Sigmoid colon (tissue), 7 donors: ENCODE results near the gene PFDN5. TPM values are rescaled to one million over a fixed set of nuclear protein-coding genes. Genes with fewer than 3 reads are reported as not detected.

Experiments used
- DNase-seq: peaks from one replicate; pipeline ENCODE4 v3.0.0-alpha.2; 2019
- H3K27ac ChIP-seq, 4 donors: fragments of 200-600 bp; sonication (generic); one replicate each; pipeline ENCODE4 v1.5.1; 2016 to 2019; ENCODE audit warnings: mild to moderate bottlenecking in 1 of 4
- H3K27me3 ChIP-seq, 3 donors: fragments of 200-600 bp; sonication (generic); one replicate each; pipeline ENCODE4 v1.5.1; 2019; ENCODE audit warnings: mild to moderate bottlenecking in 1 of 3
- H3K36me3 ChIP-seq, 4 donors: fragments of 200-600 bp; sonication (generic); one replicate each; pipeline ENCODE4 v1.5.1; 2016 to 2019
- H3K4me1 ChIP-seq, 4 donors: fragments of 200-600 bp; sonication (generic); one replicate each; pipeline ENCODE4 v1.5.1; 2017 to 2019
- H3K4me3 ChIP-seq, 4 donors: fragments of 200-600 bp; sonication (generic); one replicate each; pipeline ENCODE4 v1.5.1; 2017 to 2019; ENCODE audit warnings: mild to moderate bottlenecking in 2 of 4, moderate library complexity in 1 of 4
- H3K9me3 ChIP-seq, 4 donors: fragments of 200-600 bp in 3 of 4; sonication (generic) in 3 of 4; one replicate each; pipeline versions ENCODE4 v1.5.1 to v1.6.1; 2013 to 2019
- EP300 ChIP-seq, 4 donors: sonication (generic); formaldehyde crosslinking; IDR thresholded peaks; one replicate each; pipeline ENCODE4 v1.6.1; 2017; ENCODE audit warnings: antibody characterized with exemption in 4 of 4
- POLR2A ChIP-seq, 2 donors: fragments of 450-650 bp; IDR thresholded peaks; one replicate each; pipeline ENCODE4 v1.6.1; 2016; ENCODE audit warnings: antibody characterized with exemption in 2 of 2, mild to moderate bottlenecking in 2 of 2, moderate library complexity in 2 of 2
- POLR2AphosphoS5 ChIP-seq, 4 donors: sonication (generic); formaldehyde crosslinking; IDR thresholded peaks; one replicate each; pipeline ENCODE4 v1.6.1; 2017; ENCODE audit warnings: antibody characterized with exemption in 4 of 4
- WGBS, 2 donors: extraction: QIAGEN DNeasy Blood & Tissue Kit; methylation state at CpG; one replicate each; pipeline ENCODE4 v1.1.7; 2013; 5-methylcytosine and 5-hydroxymethylcytosine counted together
- intact Hi-C: fragments of 100-400 bp; cut with DNase I; formaldehyde crosslinking; loops from one replicate; pipeline ENCODE4 v1.15.1; 2023
- polyA plus RNA-seq, 3 donors: library from polyadenylated mRNA; stranded (reverse); fragments of 200-250 nt; gene quantifications; one replicate each; pipeline ENCODE4 v1.2.3, GENCODE V29; 2013
- total RNA-seq, 4 donors: library from RNA; depleted of rRNA; stranded (reverse); fragments of >200 nt; gene quantifications; one replicate each; pipeline ENCODE4 v1.1.0, GENCODE V29; 2016
- TF ChIP-seq, protein P1 (sequence below), 4 experiments: fragments of 450-650 bp in 3 of 4; fragments of 200-600 bp in 1 of 4; IDR thresholded peaks; one replicate each; pipeline ENCODE4 v1.5.1; 2016 to 2019; ENCODE audit warnings: antibody characterized with exemption in 4 of 4, mild to moderate bottlenecking in 3 of 4, moderate library complexity in 2 of 4
- donor health status: healthy with polysubstance abuse.
- donor health status: Bipolar disorder and iron deficiency.
- donor health status: healthy.

Gene PFDN5
- total and polyA plus RNA-seq, 7 donors: 757 to 1,604 (median 819) TPM

DNA sequence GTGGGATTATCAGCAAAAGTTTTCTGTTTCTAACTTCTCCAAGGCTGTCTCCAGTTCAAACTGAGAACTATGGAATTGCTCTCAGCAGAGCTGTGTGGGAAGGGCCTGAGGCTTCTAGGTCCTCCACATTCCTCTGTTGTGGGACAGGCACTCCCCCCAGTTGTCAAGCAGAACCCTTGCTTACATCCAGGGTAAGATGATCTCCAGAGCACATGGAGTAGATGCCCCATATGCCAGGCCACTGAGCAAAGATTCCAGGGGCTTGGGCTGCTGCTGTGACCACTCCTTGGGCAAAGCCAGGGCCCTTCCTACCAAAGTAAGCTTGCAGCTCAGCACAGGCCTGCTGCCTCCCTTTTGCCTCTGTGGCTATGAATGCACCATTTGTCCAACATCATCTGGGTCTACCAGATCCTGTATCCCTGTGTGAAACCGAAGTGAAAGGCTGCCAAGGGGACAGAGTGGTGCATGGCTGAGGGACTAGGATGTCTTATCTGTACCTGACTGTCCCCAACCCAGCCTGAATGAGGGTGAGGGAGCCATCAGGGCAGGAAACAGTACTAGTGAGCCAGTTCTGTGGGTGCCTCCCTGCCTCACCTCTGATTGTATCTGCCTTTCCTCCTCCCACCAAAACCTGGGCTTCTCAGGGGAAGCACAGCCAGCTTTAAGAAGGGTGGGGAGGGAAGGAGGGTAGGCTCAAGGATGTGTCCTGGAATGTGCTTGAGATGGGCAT lies 40.4 kb upstream of the PFDN5 start:
- intact Hi-C loops: no loop called here

DNA sequence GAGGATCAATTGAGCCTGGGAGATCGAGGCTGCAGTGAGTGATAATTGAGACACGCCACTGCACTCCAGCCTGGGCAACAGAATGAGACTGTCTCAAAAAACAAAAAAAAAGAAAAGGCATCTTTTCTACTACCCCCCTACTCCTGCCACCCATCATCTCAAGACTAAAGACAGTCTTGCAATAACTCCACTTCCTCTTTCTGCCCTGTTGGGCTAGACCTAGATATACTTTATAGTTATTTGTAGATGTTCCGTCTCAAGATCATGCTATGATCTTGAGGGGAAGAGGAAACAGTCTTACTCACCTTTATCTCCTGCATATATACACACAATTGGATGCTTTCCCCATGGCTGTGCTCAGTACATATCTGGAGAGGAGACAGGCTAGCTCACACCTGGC lies 39.3 kb upstream of the PFDN5 start:
- TF ChIP-seq EP300 (IDR thresholded peaks at IDR 0.05): no peak
- TF ChIP-seq POLR2AphosphoS5 (IDR thresholded peaks at IDR 0.05): no peak
- TF ChIP-seq, protein P1, sequence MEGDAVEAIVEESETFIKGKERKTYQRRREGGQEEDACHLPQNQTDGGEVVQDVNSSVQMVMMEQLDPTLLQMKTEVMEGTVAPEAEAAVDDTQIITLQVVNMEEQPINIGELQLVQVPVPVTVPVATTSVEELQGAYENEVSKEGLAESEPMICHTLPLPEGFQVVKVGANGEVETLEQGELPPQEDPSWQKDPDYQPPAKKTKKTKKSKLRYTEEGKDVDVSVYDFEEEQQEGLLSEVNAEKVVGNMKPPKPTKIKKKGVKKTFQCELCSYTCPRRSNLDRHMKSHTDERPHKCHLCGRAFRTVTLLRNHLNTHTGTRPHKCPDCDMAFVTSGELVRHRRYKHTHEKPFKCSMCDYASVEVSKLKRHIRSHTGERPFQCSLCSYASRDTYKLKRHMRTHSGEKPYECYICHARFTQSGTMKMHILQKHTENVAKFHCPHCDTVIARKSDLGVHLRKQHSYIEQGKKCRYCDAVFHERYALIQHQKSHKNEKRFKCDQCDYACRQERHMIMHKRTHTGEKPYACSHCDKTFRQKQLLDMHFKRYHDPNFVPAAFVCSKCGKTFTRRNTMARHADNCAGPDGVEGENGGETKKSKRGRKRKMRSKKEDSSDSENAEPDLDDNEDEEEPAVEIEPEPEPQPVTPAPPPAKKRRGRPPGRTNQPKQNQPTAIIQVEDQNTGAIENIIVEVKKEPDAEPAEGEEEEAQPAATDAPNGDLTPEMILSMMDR (IDR thresholded peaks at IDR 0.05): no peak
- no peak for TF ChIP-seq POLR2A (IDR thresholded peaks at IDR 0.05)
- Histone ChIP-seq H3K27ac (no peak overlapping the region), H3K4me3 (no peak overlapping the region), H3K4me1 (peaks cover 0 to 34% (median 22%) of the 10 kb centered on the region in 4 donors), H3K36me3 (peaks cover 7 to 26% (median 8%) of the 10 kb centered on the region in 4 donors), H3K9me3 (no peaks in the 10 kb centered on the region), H3K27me3 (no peaks in the 10 kb centered on the region)
- WGBS, 2 donors: 63 to 92% methylated on average over 3 of the region's 3 CpGs
- intact Hi-C loops: no loop called here
- no peak for DNase-seq

More for the DNA sequence above, 40.4 kb upstream of the PFDN5 start:
- Histone ChIP-seq H3K27me3 (no peaks in the 10 kb centered on the region), H3K36me3 (peaks cover 7 to 26% (median 8%) of the 10 kb centered on the region in 4 donors), H3K4me1 (peaks cover 0 to 41% (median 27%) of the 10 kb centered on the region in 4 donors), H3K27ac (no peak overlapping the region), H3K4me3 (no peak overlapping the region), H3K9me3 (no peaks in the 10 kb centered on the region)
- TF ChIP-seq POLR2A (IDR thresholded peaks at IDR 0.05) (no peak), EP300 (IDR thresholded peaks at IDR 0.05) (no peak), POLR2AphosphoS5 (IDR thresholded peaks at IDR 0.05) (no peak)
- TF ChIP-seq, protein P1 (IDR thresholded peaks at IDR 0.05): no peak
- WGBS, 2 donors: 92 to 95% methylated on average over 1 of the region's 1 CpG
- DNase-seq: no peak

DNA sequence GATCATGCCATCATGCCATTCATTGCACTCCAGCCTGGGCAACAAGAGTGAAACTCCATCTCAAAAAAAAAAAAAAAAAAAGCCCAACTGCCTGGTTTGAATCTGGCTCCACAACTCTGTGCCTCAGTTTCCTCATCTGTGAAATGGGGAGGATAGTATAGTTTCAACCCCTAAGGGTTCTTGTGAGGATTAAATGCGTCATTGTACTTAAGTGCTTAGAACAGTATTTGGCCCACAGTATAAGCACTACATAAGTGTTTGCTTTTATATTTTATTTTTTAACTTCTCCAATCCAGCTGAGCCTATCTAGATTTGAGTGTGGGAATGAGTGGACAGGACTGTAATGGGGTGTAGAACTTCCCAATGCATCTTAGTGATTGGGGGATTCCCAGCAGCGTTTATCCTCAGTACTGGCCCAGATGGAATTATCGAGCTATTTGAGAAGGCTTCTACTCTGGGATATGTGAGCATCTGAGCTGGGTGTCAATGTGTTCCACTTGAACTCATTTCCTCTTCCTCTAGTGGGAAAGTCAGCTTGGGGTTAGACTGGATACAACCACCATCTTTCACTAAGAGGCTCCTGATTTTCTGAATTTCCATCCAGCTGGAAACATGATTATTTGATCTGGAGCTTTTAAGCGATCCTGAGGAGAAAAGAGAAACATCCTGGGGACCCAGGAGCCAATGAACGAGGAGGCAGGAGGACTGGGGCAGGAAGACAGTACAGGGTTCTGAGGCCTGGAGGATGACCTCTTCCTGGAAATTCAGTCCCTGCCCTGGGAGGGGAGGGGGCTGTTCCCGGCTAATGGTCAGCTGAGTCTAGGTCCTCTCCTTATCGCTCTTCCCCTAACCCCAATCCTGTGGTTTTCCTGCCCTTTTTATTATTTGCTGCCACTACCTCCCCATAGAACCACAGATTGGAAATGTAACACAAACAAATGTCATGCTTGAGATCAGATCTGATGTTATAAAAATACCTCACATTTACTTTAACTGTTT lies 36.5 kb upstream of the PFDN5 start:
- Histone ChIP-seq H3K36me3 (peaks cover 3 to 18% (median 4%) of the 10 kb centered on the region in 4 donors), H3K4me3 (no peak overlapping the region), H3K27ac (no peak overlapping the region), H3K9me3 (no peaks in the 10 kb centered on the region), H3K4me1 (peaks cover 0 to 11% (median 2%) of the 10 kb centered on the region in 4 donors), H3K27me3 (no peaks in the 10 kb centered on the region)
- no peak for TF ChIP-seq POLR2A (IDR thresholded peaks at IDR 0.05)
- no peak for TF ChIP-seq POLR2AphosphoS5 (IDR thresholded peaks at IDR 0.05)
- no peak for TF ChIP-seq EP300 (IDR thresholded peaks at IDR 0.05)
- TF ChIP-seq, protein P1 (IDR thresholded peaks at IDR 0.05): no peak
- intact Hi-C loops: no loop called here
- no peak for DNase-seq
- WGBS, 2 donors: 71 to 80% methylated on average over 7 of the region's 7 CpGs

GRCh38 chr12:53259891-53260290 lies 35.5 kb upstream of the PFDN5 start:
- peaks cover 0 to 7% (median 0%) of the 10 kb centered on the region in 4 donors for H3K36me3 ChIP-seq
- no peak overlapping the region for H3K4me3 ChIP-seq
- intact Hi-C loops: no loop called here
- H3K9me3 ChIP-seq: no peaks in the 10 kb centered on the region
- TF ChIP-seq POLR2AphosphoS5 (IDR thresholded peaks at IDR 0.05): no peak
- TF ChIP-seq EP300 (IDR thresholded peaks at IDR 0.05): no peak
- no peak for DNase-seq
- no peaks in the 10 kb centered on the region for H3K27me3 ChIP-seq
- WGBS, 2 donors: 92 to 95% methylated on average over 6 of the region's 6 CpGs
- H3K4me1 ChIP-seq: peaks cover 0 to under 1% (median 0%) of the 10 kb centered on the region in 4 donors
- H3K27ac ChIP-seq: no peak overlapping the region

GRCh38 chr12:53265783-53266182 lies 29.6 kb upstream of the PFDN5 start:
- no peak overlapping the region for H3K4me3 ChIP-seq
- DNase-seq: no peak
- H3K4me1 ChIP-seq: peaks cover 0 to 15% (median 8%) of the 10 kb centered on the region in 4 donors
- no peaks in the 10 kb centered on the region for H3K27me3 ChIP-seq
- H3K9me3 ChIP-seq: no peaks in the 10 kb centered on the region
- no peak for TF ChIP-seq EP300 (IDR thresholded peaks at IDR 0.05)
- TF ChIP-seq, protein P1 (IDR thresholded peaks at IDR 0.05): no peak
- no peak for TF ChIP-seq POLR2AphosphoS5 (IDR thresholded peaks at IDR 0.05)
- no peak for TF ChIP-seq POLR2A (IDR thresholded peaks at IDR 0.05)
- 82 to 92% methylated on average over 2 of the region's 2 CpGs for WGBS, 2 donors
- no peak overlapping the region for H3K27ac ChIP-seq
- intact Hi-C loops: no loop called here
- no peaks in the 10 kb centered on the region for H3K36me3 ChIP-seq
